Measurements from ENCODE around the gene PODNL1. TPM values are rescaled to one million over a fixed set of nuclear protein-coding genes. Genes with fewer than 3 reads are reported as not detected.

Gene PODNL1
- total and polyA plus RNA-seq, 4 donors, result 0.30 to 7.5 (median 3.1) TPM

DNA sequence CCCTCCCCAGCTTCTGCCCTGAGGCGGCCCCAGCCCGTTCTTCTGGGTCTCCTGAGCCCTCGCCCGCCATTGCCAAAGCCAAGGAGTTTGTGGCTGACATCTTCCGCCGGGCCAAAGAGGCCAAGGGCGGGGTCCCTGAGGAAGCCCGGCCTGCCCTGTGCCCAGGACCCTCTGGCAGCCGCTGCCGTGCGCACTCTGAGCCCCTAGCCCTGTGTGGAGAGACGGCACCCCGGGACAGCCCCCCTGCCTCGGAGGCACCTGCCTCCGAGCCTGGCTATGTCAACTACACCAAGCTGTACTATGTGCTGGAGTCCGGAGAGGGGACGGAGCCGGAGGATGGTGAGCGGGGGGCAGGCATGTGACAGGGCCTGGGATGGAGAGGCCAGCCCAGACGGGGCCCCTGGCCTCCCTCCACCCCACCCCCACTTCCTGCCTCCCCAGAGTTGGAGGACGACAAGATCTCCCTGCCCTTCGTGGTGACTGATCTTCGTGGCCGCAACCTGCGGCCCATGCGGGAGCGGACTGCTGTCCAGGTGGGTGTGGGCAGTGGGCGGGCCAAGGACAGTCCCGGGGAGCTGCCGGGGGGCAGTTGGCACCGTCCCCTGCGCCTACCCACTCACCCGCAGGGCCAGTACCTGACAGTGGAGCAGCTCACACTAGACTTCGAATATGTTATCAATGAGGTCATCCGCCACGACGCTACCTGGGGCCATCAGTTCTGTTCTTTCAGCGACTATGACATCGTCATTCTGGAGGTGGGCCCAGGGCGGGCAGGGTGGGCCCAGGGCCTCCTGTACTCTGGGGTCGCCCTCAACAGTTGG lies 21.1 kb upstream of the PODNL1 start:
- Histone ChIP-seq H3K27ac (ENCODE audit: low read depth, low read length) (no peak overlapping the region), H3K9me3 (ENCODE audit: control insufficient read depth, insufficient read depth, low read length) (no peaks in the 10 kb centered on the region), H3K4me1 (ENCODE audit: control insufficient read depth, insufficient read depth, low read length) (peaks cover under 1% of the 10 kb centered on the region), H3K36me3 (ENCODE audit: control insufficient read depth, insufficient read depth, low read length) (peaks cover 96% of the 10 kb centered on the region), H3K27me3 (ENCODE audit: control insufficient read depth, insufficient read depth, low read length) (no peaks in the 10 kb centered on the region), H3K4me3 (ENCODE audit: low read depth, low read length) (no peak overlapping the region)
- DNase-seq (ENCODE audit: low read depth in 4 of 6, low spot score in 6 of 6), result no peak
- 92% methylated on average over 35 of the region's 41 CpGs for WGBS (ENCODE audit: insufficient coverage)

DNA sequence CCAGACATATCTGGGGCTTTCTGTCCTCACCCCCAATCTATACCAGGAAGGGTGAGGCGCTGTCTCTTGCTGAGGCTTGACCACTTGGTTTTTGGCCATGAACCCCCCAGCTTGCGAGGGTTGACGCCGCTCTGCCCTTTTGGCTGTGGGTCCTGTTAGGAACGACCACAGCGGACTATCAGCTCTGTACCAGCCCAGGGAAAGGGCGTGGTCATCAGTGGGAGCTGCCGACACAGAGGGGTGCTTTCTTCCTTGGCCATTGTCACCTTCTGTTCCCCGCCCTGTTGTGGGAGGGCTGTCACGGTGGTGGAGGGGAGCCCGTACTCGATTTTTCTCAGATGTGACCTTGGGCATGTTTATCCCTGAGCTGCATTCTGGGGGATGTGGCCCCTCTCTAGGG lies 19.8 kb upstream of the PODNL1 start:
- Histone ChIP-seq H3K4me3 (ENCODE audit: low read depth, low read length) (no peak overlapping the region), H3K4me1 (ENCODE audit: control insufficient read depth, insufficient read depth, low read length) (peaks cover 13% of the 10 kb centered on the region), H3K27me3 (ENCODE audit: control insufficient read depth, insufficient read depth, low read length) (no peaks in the 10 kb centered on the region), H3K27ac (ENCODE audit: low read depth, low read length) (no peak overlapping the region), H3K9me3 (ENCODE audit: control insufficient read depth, insufficient read depth, low read length) (no peaks in the 10 kb centered on the region), H3K36me3 (ENCODE audit: control insufficient read depth, insufficient read depth, low read length) (peaks cover 95% of the 10 kb centered on the region)
- DNase-seq (ENCODE audit: low read depth in 4 of 6, low spot score in 6 of 6), result no peak
- WGBS (ENCODE audit: insufficient coverage), result 86% methylated on average over 10 of the region's 12 CpGs

DNA sequence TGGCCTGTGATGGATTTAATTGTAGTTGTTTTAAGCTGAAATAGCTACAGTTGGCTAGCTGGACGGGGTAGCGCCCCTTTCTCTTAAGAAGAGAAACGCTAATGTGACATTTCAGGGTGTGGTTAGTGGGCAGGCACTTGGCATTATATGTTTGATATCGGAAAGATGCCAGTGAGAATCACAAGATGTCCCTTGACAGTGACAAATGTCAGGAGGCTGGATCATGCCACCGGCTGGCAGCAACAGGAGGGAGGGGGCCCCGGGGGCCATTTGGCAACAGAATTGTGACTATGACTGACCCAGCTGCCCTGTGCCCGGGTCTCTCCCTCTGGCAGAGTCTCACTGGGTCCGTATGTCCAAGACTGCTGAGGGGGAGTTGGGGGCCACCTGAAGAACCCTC lies 18.8 kb upstream of the PODNL1 start:
- 79% methylated on average over 8 of the region's 8 CpGs for WGBS (ENCODE audit: insufficient coverage)
- Histone ChIP-seq H3K9me3 (ENCODE audit: control insufficient read depth, insufficient read depth, low read length) (no peaks in the 10 kb centered on the region), H3K27ac (ENCODE audit: low read depth, low read length) (no peak overlapping the region), H3K4me1 (ENCODE audit: control insufficient read depth, insufficient read depth, low read length) (peaks cover 16% of the 10 kb centered on the region), H3K4me3 (ENCODE audit: low read depth, low read length) (no peak overlapping the region), H3K36me3 (ENCODE audit: control insufficient read depth, insufficient read depth, low read length) (peaks cover 86% of the 10 kb centered on the region), H3K27me3 (ENCODE audit: control insufficient read depth, insufficient read depth, low read length) (no peaks in the 10 kb centered on the region)
- no peak for DNase-seq (ENCODE audit: low read depth in 4 of 6, low spot score in 6 of 6)

DNA sequence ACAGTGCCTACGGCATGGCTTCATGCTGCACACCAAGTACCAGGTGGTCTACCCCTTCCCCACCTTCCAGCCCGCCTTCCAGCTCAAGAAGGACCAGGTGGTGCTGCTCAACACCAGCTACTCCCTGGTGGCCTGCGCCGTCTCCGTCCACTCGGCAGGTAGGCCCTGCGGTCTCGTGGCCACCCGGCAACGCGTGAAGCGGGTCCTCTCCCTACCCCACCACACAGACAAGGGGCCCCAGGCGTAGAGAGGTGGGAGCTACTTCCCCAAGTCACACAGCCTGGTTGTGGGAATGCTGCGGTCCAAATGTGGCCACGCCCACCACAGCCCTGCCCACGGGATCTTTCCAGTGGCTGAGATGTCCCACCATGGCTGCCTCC lies 18.1 kb upstream of the PODNL1 start:
- H3K4me3 ChIP-seq (ENCODE audit: low read depth, low read length), result no peak overlapping the region
- no peak for DNase-seq (ENCODE audit: low read depth in 4 of 6, low spot score in 6 of 6)
- H3K27me3 ChIP-seq (ENCODE audit: control insufficient read depth, insufficient read depth, low read length), result no peaks in the 10 kb centered on the region
- H3K9me3 ChIP-seq (ENCODE audit: control insufficient read depth, insufficient read depth, low read length), result no peaks in the 10 kb centered on the region
- WGBS (ENCODE audit: insufficient coverage), result 95% methylated on average over 16 of the region's 16 CpGs
- H3K4me1 ChIP-seq (ENCODE audit: control insufficient read depth, insufficient read depth, low read length), result peaks cover 23% of the 10 kb centered on the region
- no peak overlapping the region for H3K27ac ChIP-seq (ENCODE audit: low read depth, low read length)
- H3K36me3 ChIP-seq (ENCODE audit: control insufficient read depth, insufficient read depth, low read length), result peaks cover 79% of the 10 kb centered on the region

DNA sequence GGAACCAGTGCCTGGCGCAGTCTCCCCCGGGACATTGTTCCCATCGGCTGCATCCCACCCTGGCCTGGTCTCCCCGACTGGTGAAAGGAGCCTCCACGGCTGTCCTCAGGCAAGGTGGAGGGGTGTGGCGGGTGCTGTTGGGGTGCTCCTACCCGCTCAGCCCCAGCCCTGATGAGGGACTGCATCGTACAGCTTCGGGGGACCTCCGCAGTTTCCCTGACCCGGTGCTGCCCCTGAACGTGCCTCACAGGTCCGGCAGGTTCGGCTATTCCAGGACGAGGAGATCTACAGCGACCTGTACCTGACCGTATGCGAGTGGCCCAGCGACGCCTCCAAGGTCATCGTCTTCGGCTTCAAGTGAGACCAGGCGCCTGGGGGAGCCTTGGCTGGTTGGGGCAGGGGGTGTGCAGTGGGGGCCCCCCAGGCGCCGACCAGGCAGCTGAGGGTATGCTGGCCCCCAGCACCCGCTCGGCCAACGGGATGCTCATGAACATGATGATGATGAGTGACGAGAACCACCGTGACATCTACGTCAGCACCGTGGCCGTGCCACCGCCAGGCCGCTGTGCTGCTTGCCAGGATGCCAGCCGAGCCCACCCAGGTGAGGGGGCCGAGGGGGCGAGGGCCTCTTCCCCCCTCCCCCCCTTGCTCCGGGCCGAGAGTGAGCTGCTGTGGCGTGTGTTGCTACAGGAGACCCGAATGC lies 17.6 kb upstream of the PODNL1 start:
- Histone ChIP-seq H3K27me3 (ENCODE audit: control insufficient read depth, insufficient read depth, low read length) (no peaks in the 10 kb centered on the region), H3K4me1 (ENCODE audit: control insufficient read depth, insufficient read depth, low read length) (peaks cover 25% of the 10 kb centered on the region), H3K27ac (ENCODE audit: low read depth, low read length) (no peak overlapping the region), H3K36me3 (ENCODE audit: control insufficient read depth, insufficient read depth, low read length) (peaks cover 73% of the 10 kb centered on the region), H3K9me3 (ENCODE audit: control insufficient read depth, insufficient read depth, low read length) (no peaks in the 10 kb centered on the region), H3K4me3 (ENCODE audit: low read depth, low read length) (no peak overlapping the region)
- 93% methylated on average over 41 of the region's 42 CpGs for WGBS (ENCODE audit: insufficient coverage)
- DNase-seq (ENCODE audit: low read depth in 4 of 6, low spot score in 6 of 6), result no peak

DNA sequence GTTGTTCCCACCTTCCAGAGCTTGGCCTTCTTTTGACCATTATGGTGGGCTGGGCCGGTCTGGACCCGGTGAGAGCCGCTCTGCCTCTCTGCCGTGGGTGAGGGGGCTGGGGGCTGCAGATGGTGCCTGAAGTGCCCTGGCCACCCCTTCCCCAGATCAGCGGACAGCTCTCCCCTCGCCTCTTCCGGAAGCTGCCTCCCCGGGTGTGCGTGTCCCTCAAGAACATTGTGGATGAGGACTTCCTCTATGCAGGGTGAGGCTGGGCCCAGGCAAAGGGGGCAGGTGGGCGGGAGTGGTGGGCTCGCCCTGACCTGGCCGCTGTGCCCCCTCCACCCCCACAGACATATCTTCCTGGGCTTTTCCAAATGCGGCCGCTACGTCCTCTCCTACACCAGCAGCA lies 16.0 kb upstream of the PODNL1 start:
- H3K27me3 ChIP-seq (ENCODE audit: control insufficient read depth, insufficient read depth, low read length), result no peaks in the 10 kb centered on the region
- 89% methylated on average over 10 of the region's 15 CpGs for WGBS (ENCODE audit: insufficient coverage)
- peaks cover 25% of the 10 kb centered on the region for H3K4me1 ChIP-seq (ENCODE audit: control insufficient read depth, insufficient read depth, low read length)
- H3K27ac ChIP-seq (ENCODE audit: low read depth, low read length), result no peak overlapping the region
- no peak for DNase-seq (ENCODE audit: low read depth in 4 of 6, low spot score in 6 of 6)
- H3K9me3 ChIP-seq (ENCODE audit: control insufficient read depth, insufficient read depth, low read length), result no peaks in the 10 kb centered on the region
- no peak overlapping the region for H3K4me3 ChIP-seq (ENCODE audit: low read depth, low read length)
- peaks cover 57% of the 10 kb centered on the region for H3K36me3 ChIP-seq (ENCODE audit: control insufficient read depth, insufficient read depth, low read length)

DNA sequence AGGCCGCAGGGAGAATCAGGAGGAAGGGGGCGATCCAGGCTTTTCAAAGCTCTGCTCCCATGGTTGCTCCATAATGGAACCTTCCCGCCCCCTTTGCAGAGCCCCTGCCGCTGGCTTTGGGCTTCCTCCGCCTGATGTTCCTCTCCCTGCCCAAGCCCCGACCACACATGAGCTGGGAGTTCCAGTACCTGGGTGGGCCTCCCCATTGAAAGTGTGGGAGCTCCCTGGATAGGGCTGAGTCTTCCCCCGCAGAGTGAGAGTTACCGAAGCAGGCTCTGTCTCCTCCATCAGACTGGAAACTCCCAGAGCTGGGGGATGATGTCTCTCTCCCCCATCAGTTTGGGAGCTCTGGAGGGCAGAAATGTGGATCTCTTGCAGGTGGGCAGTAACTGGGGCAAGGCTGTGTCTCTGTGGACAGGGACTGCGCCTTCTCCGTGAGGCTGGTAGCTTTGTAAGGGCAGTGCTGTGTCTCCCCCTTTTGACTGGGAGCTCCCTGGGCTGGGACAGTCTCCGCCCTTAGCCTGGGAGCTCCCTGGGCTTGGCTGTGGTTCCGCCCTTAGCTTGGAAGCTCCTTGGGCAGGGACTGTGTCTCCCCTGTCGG lies 14.8 kb upstream of the PODNL1 start:
- Histone ChIP-seq H3K4me1 (ENCODE audit: control insufficient read depth, insufficient read depth, low read length) (peaks cover 25% of the 10 kb centered on the region), H3K27me3 (ENCODE audit: control insufficient read depth, insufficient read depth, low read length) (no peaks in the 10 kb centered on the region), H3K36me3 (ENCODE audit: control insufficient read depth, insufficient read depth, low read length) (peaks cover 46% of the 10 kb centered on the region), H3K27ac (ENCODE audit: low read depth, low read length) (peak overlapping the region; percentile 16), H3K9me3 (ENCODE audit: control insufficient read depth, insufficient read depth, low read length) (no peaks in the 10 kb centered on the region), H3K4me3 (ENCODE audit: low read depth, low read length) (peak overlapping the region; percentile 68)
- peak in 1 of 6 donors; percentile 30 for DNase-seq (ENCODE audit: low read depth in 4 of 6, low spot score in 6 of 6)
- WGBS (ENCODE audit: insufficient coverage), result 10% methylated on average over 11 of the region's 13 CpGs

DNA sequence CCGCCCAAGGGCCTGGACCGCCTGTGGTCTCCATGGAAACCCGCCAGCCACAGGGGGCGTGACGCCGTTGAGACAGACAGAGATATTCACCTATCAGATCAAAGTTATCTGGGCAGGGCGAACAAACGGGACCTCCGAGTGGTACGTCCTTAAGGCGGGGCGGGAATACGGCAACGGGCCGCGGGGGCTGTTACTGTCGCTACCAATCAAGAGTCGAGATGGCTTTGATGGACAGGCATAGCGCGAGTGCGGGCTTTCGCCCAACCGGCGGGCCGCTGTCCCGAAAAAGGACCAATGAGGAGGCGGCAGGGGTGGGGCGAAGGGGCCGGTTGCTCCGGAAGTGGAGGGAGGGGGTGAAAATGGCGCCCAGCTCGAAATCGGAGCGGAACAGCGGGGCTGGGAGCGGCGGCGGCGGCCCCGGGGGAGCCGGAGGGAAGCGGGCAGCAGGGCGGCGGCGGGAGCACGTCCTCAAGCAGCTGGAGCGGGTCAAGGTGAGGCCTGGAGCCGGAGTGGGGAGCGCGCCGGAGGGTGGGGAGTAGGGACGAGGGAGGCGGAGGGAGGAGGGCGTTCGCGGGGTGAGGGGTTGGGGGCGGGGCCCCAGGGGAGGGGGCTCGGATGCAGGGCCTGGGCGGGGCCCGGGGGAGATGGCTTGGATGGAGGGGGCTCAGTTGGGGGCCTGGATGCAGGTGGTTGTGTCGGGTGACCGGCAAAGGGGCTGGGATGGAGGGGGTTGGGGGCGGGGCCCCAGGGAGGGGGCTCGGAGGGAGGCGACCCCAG lies 14.1 kb upstream of the PODNL1 start, which contains the start of gene DCAF15:
TSS of gene DCAF15 (plus strand) at position 356 of the 777 bp plus-strand sequence. CDS start at position 360, 4 bp downstream.
- DNase-seq (ENCODE audit: low read depth in 4 of 6, low spot score in 6 of 6), result peak; percentile 96 to 100 (median 99)
- Histone ChIP-seq H3K4me3 (ENCODE audit: low read depth, low read length) (peak within 1 kb of the TSS; percentile 73), H3K27ac (ENCODE audit: low read depth, low read length) (peak within 1 kb of the TSS; percentile 52), H3K27me3 (ENCODE audit: control insufficient read depth, insufficient read depth, low read length) (no peaks in the 10 kb centered on the region), H3K4me1 (ENCODE audit: control insufficient read depth, insufficient read depth, low read length) (peaks cover 25% of the 10 kb centered on the region), H3K9me3 (ENCODE audit: control insufficient read depth, insufficient read depth, low read length) (no peaks in the 10 kb centered on the region), H3K36me3 (ENCODE audit: control insufficient read depth, insufficient read depth, low read length) (peaks cover 39% of the 10 kb centered on the region)
- 0% methylated on average over 46 of the region's 65 CpGs for WGBS (ENCODE audit: insufficient coverage)

DNA sequence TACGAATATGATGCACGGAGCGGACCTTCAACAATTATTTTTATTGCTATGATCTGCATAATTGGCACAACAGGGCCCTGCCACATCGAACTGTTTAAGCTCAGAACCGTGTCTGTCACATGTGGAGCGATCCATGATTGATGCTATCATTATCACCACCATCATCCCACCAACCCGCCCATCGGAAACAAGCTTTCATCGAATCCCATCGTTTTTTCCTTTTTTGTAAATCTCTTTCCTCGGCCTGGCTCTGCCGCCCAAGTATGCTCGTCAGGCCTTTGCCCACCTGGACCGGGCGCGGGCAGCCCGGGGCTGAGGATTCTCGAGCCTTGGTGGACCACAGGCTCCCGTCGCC lies 13.6 kb upstream of the PODNL1 start:
- under 1% methylated on average over 17 of the region's 20 CpGs for WGBS (ENCODE audit: insufficient coverage)
- DNase-seq (ENCODE audit: low read depth in 4 of 6, low spot score in 6 of 6), result no peak
- Histone ChIP-seq H3K27me3 (ENCODE audit: control insufficient read depth, insufficient read depth, low read length) (no peaks in the 10 kb centered on the region), H3K4me3 (ENCODE audit: low read depth, low read length) (peak overlapping the region; percentile 73), H3K9me3 (ENCODE audit: control insufficient read depth, insufficient read depth, low read length) (no peaks in the 10 kb centered on the region), H3K4me1 (ENCODE audit: control insufficient read depth, insufficient read depth, low read length) (peaks cover 25% of the 10 kb centered on the region), H3K27ac (ENCODE audit: low read depth, low read length) (peak overlapping the region; percentile 15), H3K36me3 (ENCODE audit: control insufficient read depth, insufficient read depth, low read length) (peaks cover 33% of the 10 kb centered on the region)

Measured in spinal cord (tissue), 10 donors.